ENCODE results near the gene TSNAX. TPM values are rescaled to one million over a fixed set of nuclear protein-coding genes. Genes with fewer than 3 reads are reported as not detected.

The TSNAX gene
- total RNA-seq, 1 donor from 2014 or later: 44.4 TPM

- Mint-ChIP-seq H3K27ac (peak overlapping the region; percentile 10), H3K36me3 (ENCODE audit: low read depth) (peaks cover 13% of the 10 kb centered on the region), H3K27me3 (ENCODE audit: low read depth) (peaks cover 25% of the 10 kb centered on the region), H3K4me1 (ENCODE audit: low read depth) (peaks cover 38% of the 10 kb centered on the region), H3K9me3 (peaks cover 21% of the 10 kb centered on the region), H3K4me3 (ENCODE audit: low read depth) (no peak overlapping the region)
- no peak for DNase-seq (ENCODE audit: low spot score)
- intact Hi-C loops (cut with micrococcal nuclease): no loop called here
Observed at GRCh38 chr1:231613419-231614349, 85.2 kb downstream of the TSNAX start.

Other genes starting within 250 kb of the TSNAX start
- 12.8 and 13.2 TPM in 2 replicates for gene EXOC8, start 190.8 kb upstream of the TSNAX start, total RNA-seq
- 10.7 and 11.9 TPM in 2 replicates for gene SPRTN, start 190.4 kb upstream of the TSNAX start, total RNA-seq
- gene EGLN1, start 106.4 kb upstream of the TSNAX start, total RNA-seq: 20.2 and 24.4 TPM in 2 replicates
- gene DISC1, start 98.1 kb downstream of the TSNAX start, total RNA-seq: 1.5 and 1.6 TPM in 2 replicates

Data from activated T-helper 2 cell treated with anti-CD3 and anti-CD28 coated beads, Interferon-gamma antibody, Interleukin-2, Interleukin-4, amounts not matched to agents 10 μg/mL and 5 μg/mL and 100 μg/mL, durations not matched to agents 14 hours and 24 hours and 36 hours (primary cell).